K562 (cell line): ENCODE results near the gene GASK1A. TPM values are rescaled to one million over a fixed set of nuclear protein-coding genes. Genes with fewer than 3 reads are reported as not detected.

ENCODE experiments used
- ATAC-seq: fragments of 200-7000 bp; cut with Tn5 transposase; 3 replicates; pipeline ENCODE4 v1.9.1; 2020; ENCODE audit warnings: moderate library complexity
- BruUV-seq: library from RNA; stranded (reverse); fragments of 400-500 nt; replicated peaks from 2 replicates; lab custom pipeline; 2021; lab: Mats Ljungman, UMichigan
- CTCF ChIA-PET: fragments of 300-600 bp; formaldehyde crosslinking; extraction: SDS; loops from one replicate; lab custom pipeline; 2021; ENCODE audit warnings: low intra/inter-chr PET ratio; lab: Yijun Ruan, JAX
- POLR2A ChIA-PET: fragments of 300-600, 350-650 bp; sonication (Branson Sonifier 250); formaldehyde crosslinking; extraction: SDS; loops from one replicate; lab custom pipeline; 2021; ENCODE audit warnings: antibody characterized with exemption, inconsistent platforms; lab: Yijun Ruan, JAX
- DNase-seq, 4 experiments: peaks; one replicate each; pipeline versions ENCODE4 v3.0.0 to v3.0.0-alpha.2; 2011 to 2018; ENCODE audit warnings: low spot score in 3 of 4, mixed read lengths in 3 of 4; ENCODE audit errors: extremely low read depth in 1 of 4
- FAIRE-seq: peaks from 2 replicates; lab custom pipeline; 2011; peaks lifted over from hg19 to GRCh38; lab: Jason Lieb, UNC
- H2AFZ ChIP-seq: 2 replicates; pipeline ENCODE4 v1.6.0; 2011; ENCODE audit warnings: low read depth, low read length, control low read depth, inconsistent platforms
- H3K27ac ChIP-seq: fragments of 200-600 bp; 3 replicates; pipeline ENCODE4 v1.8.0; 2011; ENCODE audit warnings: low read depth, mild to moderate bottlenecking, control low read depth, inconsistent platforms, low read length, moderate library complexity, mixed read lengths; ENCODE audit errors: extremely low read depth
- H3K27me3 ChIP-seq, 2 experiments: fragments of 300-600 bp in 1 of 2; 2 replicates in 1 of 2; 3 replicates in 1 of 2; pipeline versions ENCODE4 v1.6.0 to v1.8.0; 2011; ENCODE audit warnings: inconsistent platforms in 2 of 2, low read length in 2 of 2, mild to moderate bottlenecking in 1 of 2, mixed read lengths in 1 of 2, moderate library complexity in 1 of 2; ENCODE audit not compliant: control insufficient read depth in 2 of 2, insufficient read depth in 2 of 2
- H3K36me3 ChIP-seq: fragments of 300-600 bp; 3 replicates; pipeline ENCODE4 v1.8.0; 2011; ENCODE audit warnings: mild to moderate bottlenecking, low read length, inconsistent platforms; ENCODE audit not compliant: control insufficient read depth, insufficient read depth
- H3K4me1 ChIP-seq, 2 experiments: fragments of 200-600 bp in 1 of 2; replicated peaks in 1 of 2; 2 replicates in 1 of 2; 3 replicates in 1 of 2; pipeline versions ENCODE4 v1.5.1 to v1.8.0; 2011; ENCODE audit warnings: inconsistent platforms in 2 of 2, low read length in 2 of 2, mild to moderate bottlenecking in 1 of 2, mixed read lengths in 1 of 2, moderate library complexity in 1 of 2; ENCODE audit not compliant: control insufficient read depth in 2 of 2, insufficient read depth in 2 of 2
- H3K4me2 ChIP-seq: 2 replicates; pipeline ENCODE4 v1.6.1; 2011; ENCODE audit warnings: low read length, control low read depth, inconsistent platforms, mixed read lengths; ENCODE audit not compliant: insufficient read depth
- H3K4me3 ChIP-seq: fragments of 200-600 bp; sonication (generic), shearing (Covaris generic); 2 replicates; pipeline ENCODE4 v1.5.1; 2016; ENCODE audit warnings: control low read depth, inconsistent platforms
- H3K79me2 ChIP-seq: fragments of 200-600 bp; 3 replicates; pipeline ENCODE4 v1.8.0; 2011; ENCODE audit warnings: low read length, inconsistent platforms; ENCODE audit not compliant: control insufficient read depth, insufficient read depth
- H3K9ac ChIP-seq, 2 experiments: 2 replicates each; pipeline versions ENCODE4 v1.6.0 to v1.6.1; 2011; ENCODE audit warnings: low read depth in 2 of 2, low read length in 2 of 2, control low read depth in 1 of 2, inconsistent platforms in 1 of 2, mild to moderate bottlenecking in 1 of 2, mixed read lengths in 1 of 2; ENCODE audit not compliant: insufficient read depth in 1 of 2
- H3K9me1 ChIP-seq: one replicate; pipeline ENCODE4 v1.6.0; 2011; ENCODE audit warnings: inconsistent platforms, mild to moderate bottlenecking, low read length, moderate library complexity; ENCODE audit not compliant: control insufficient read depth, insufficient read depth
- H3K9me3 ChIP-seq: replicated peaks from 2 replicates; pipeline ENCODE4 v1.5.1; 2011; ENCODE audit warnings: low read depth, low read length, inconsistent platforms; ENCODE audit not compliant: control insufficient read depth, insufficient read depth
- H4K20me1 ChIP-seq: replicated peaks from 2 replicates; pipeline ENCODE4 v1.6.1; 2011; ENCODE audit warnings: low read length, inconsistent platforms, mixed read lengths; ENCODE audit not compliant: control insufficient read depth, insufficient read depth
- ARID2 ChIP-seq: fragments of 450-650 bp; IDR thresholded peaks from 2 replicates; pipeline ENCODE4 v1.6.1; 2017; ENCODE audit warnings: antibody characterized with exemption, mild to moderate bottlenecking
- CEBPB ChIP-seq: fragments of 450-650 bp; IDR thresholded peaks from 2 replicates; pipeline ENCODE4 v1.6.1; 2016; ENCODE audit warnings: missing genetic modification characterization, missing compliant biosample characterization
- CREB3 ChIP-seq: fragments of 450-650 bp; conservative IDR thresholded peaks from 2 replicates; pipeline ENCODE4 v1.6.1; 2016; ENCODE audit warnings: missing genetic modification characterization, low read depth, mild to moderate bottlenecking, missing compliant biosample characterization, moderate library complexity
- DIDO1 ChIP-seq: fragments of 450-650 bp; IDR thresholded peaks from 2 replicates; pipeline ENCODE4 v1.6.1; 2016; ENCODE audit warnings: low read depth, missing biosample characterization, missing genetic modification characterization
- ELK3 ChIP-seq: fragments of 450-650 bp; formaldehyde crosslinking; IDR thresholded peaks from 2 replicates; pipeline ENCODE4 v1.4.0; 2020; ENCODE audit warnings: mild to moderate bottlenecking
- ETS2 ChIP-seq: IDR thresholded peaks from 2 replicates; pipeline ENCODE4 v1.6.1; 2016; ENCODE audit warnings: borderline replicate concordance, missing genetic modification characterization, mild to moderate bottlenecking, moderate library complexity, missing compliant biosample characterization; ENCODE audit not compliant: poor library complexity, severe bottlenecking
- KAT7 ChIP-seq: sonication (generic); formaldehyde crosslinking; IDR thresholded peaks from 2 replicates; pipeline ENCODE4 v1.8.0; 2022; ENCODE audit warnings: missing genetic modification reagents, mild to moderate bottlenecking, borderline replicate concordance
- MNT ChIP-seq, 2 experiments: fragments of 450-650 bp; conservative IDR thresholded peaks; 2 replicates each; pipeline ENCODE4 v1.6.1; 2017; ENCODE audit warnings: mild to moderate bottlenecking in 2 of 2, moderate library complexity in 2 of 2
- NEUROD1 ChIP-seq: fragments of 150-350 bp; IDR thresholded peaks from 2 replicates; pipeline ENCODE4 v1.6.1; 2014; ENCODE audit warnings: borderline replicate concordance, low read length, low read depth; ENCODE audit not compliant: partially characterized antibody
- NFE2 ChIP-seq: IDR thresholded peaks from 2 replicates; pipeline ENCODE4 v1.6.1; 2014; ENCODE audit warnings: antibody characterized with exemption, low read depth
- RBM22 ChIP-seq: fragments of 200-400 bp; formaldehyde crosslinking; IDR thresholded peaks from 2 replicates; pipeline ENCODE4 v1.6.1; 2018; ENCODE audit warnings: low read length, low read depth; ENCODE audit not compliant: poor library complexity, severe bottlenecking
- RNF219 ChIP-seq: fragments of 250-450 bp; sonication (Bioruptor Pico); IDR thresholded peaks from 2 replicates; pipeline ENCODE4 v1.5.0; 2022; ENCODE audit warnings: mild to moderate bottlenecking
- SIRT6 ChIP-seq: IDR thresholded peaks from one replicate; pipeline ENCODE4 v1.6.1; 2012; ENCODE audit warnings: low read depth, mild to moderate bottlenecking, control low read depth, inconsistent platforms, low read length, moderate library complexity
- TARDBP ChIP-seq: fragments of 450-650 bp; IDR thresholded peaks from 2 replicates; pipeline ENCODE4 v1.6.1; 2016
- WHSC1 ChIP-seq: IDR thresholded peaks from one replicate; pipeline ENCODE4 v1.6.1; 2012; ENCODE audit warnings: low read length, control low read depth, inconsistent platforms
- ZBED1 ChIP-seq: IDR thresholded peaks from 2 replicates; pipeline ENCODE4 v1.6.1; 2014
- ZNF263 ChIP-seq: sonication (generic); formaldehyde crosslinking; IDR thresholded peaks from 2 replicates; pipeline ENCODE4 v1.8.0; 2022; ENCODE audit warnings: mild to moderate bottlenecking, missing genetic modification reagents, borderline replicate concordance
- ZNF324 ChIP-seq: fragments of 250-450 bp; sonication (Bioruptor Pico); IDR thresholded peaks from 2 replicates; pipeline ENCODE4 v1.4.0; 2020; ENCODE audit warnings: mild to moderate bottlenecking
- ZNF347 ChIP-seq: fragments of 450-650 bp; formaldehyde crosslinking; IDR thresholded peaks from 2 replicates; pipeline ENCODE4 v1.4.0; 2020; ENCODE audit warnings: low read depth, mild to moderate bottlenecking, moderate library complexity
- WGBS: fragments of 100-300 bp; shearing (Covaris generic); methylation state at CpG from one replicate; pipeline ENCODE4 v1.1.6; 2016; ENCODE audit warnings: low coverage, mixed read lengths; ENCODE audit not compliant: insufficient coverage; ENCODE audit errors: missing lambda C conversion rate; 5-methylcytosine and 5-hydroxymethylcytosine counted together
- in situ Hi-C: fragments of 300-500 bp; cut with MboI; formaldehyde crosslinking; loops from 4 replicates; pipeline ENCODE4 v1.15.0; 2018; ENCODE audit warnings: inconsistent platforms, mixed read lengths
- intact Hi-C: fragments of 100-400 bp; cut with micrococcal nuclease; formaldehyde crosslinking; loops from 2 replicates; pipeline ENCODE4 v1.14.2; 2022
- polyA plus RNA-seq, 8 experiments: library from polyadenylated mRNA; depleted of rRNA in 4 of 8; stranded (reverse) in 5 of 8; unstranded in 3 of 8; fragments of >200 nt; fragmentation: Nextera tagmentation in 2 of 8; fragmentation: Illumina TruSeq in 1 of 8; extraction: Ambion mirVana in 2 of 8; extraction: Trizol in 1 of 8; gene quantifications; 2 replicates each; pipeline versions ENCODE4 v1.2.1 to v1.2.3, GENCODE V29; 2011 to 2014; ENCODE audit warnings: inconsistent platforms in 1 of 8, missing spikeins in 1 of 8
- total RNA-seq, 7 experiments: library from RNA; depleted of rRNA in 6 of 7; stranded (reverse); fragments of >200 nt in 6 of 7; fragmentation: Illumina TruSeq in 2 of 7; extraction: Trizol in 2 of 7; gene quantifications; 2 replicates each; pipeline versions ENCODE4 v1.2.1 to v1.2.3, GENCODE V29; 2011 to 2021; ENCODE audit warnings: low replicate concordance in 1 of 7

Gene GASK1A
- total and polyA plus RNA-seq, 9 of the 15 experiments (the other 6 are each of a cell fraction or from before 2014, with no cell fraction given), result 0.04 to 0.11 (median 0.05) TPM; not detected in 5

- Histone ChIP-seq H3K9me1 (no peaks in the 10 kb centered on the region), H3K9me3 (no peaks in the 10 kb centered on the region), H3K4me3 (no peak overlapping the region), H3K4me2 (no peak overlapping the region), H4K20me1 (no peaks in the 10 kb centered on the region), H2AFZ (no peak overlapping the region), H3K79me2 (no peaks in the 10 kb centered on the region), H3K9ac (no peak overlapping the region), H3K4me1 (no peaks in the 10 kb centered on the region), H3K27me3 (peaks cover 15 to 56% of the 10 kb centered on the region in 2 experiments; a peak in 4 of 5 replicates), H3K27ac (no peak overlapping the region), H3K36me3 (no peaks in the 10 kb centered on the region)
- no peak for DNase-seq
- no TSS peak for BruUV-seq
- POLR2A ChIA-PET, result interaction anchor here (0.6 to 1.3 kb wide), 2 partner anchors 21 to 179 kb away, joined by 4 read pairs; no protein-coding TSS in a partner anchor
- no peak for FAIRE-seq
- ATAC-seq, result no peak
- intact Hi-C loops (no loop called here), in situ Hi-C loops (no loop called here)
- CTCF ChIA-PET, result no interaction called here
- WGBS, result under 1% methylated on average over 7 of the region's 7 CpGs
- TF ChIP-seq MNT (conservative IDR thresholded peaks at IDR 0.05), result no peak
- TF ChIP-seq DIDO1 (tag), result no peak
- TF ChIP-seq WHSC1, result no peak
- TF ChIP-seq ELK3, result no peak
- no peak for TF ChIP-seq CEBPB (tag)
- no peak for TF ChIP-seq KAT7
- no peak for TF ChIP-seq ZNF263 (CRISPR knock-in tag)
- no peak for TF ChIP-seq ARID2
- no peak for TF ChIP-seq ZNF347
- no peak for TF ChIP-seq ETS2 (tag)
- TF ChIP-seq SIRT6, result no peak
- TF ChIP-seq ZNF324, result no peak
- TF ChIP-seq RBM22, result no peak
- TF ChIP-seq TARDBP, result no peak
- TF ChIP-seq RNF219 (CRISPR knock-in tag), result no peak
- TF ChIP-seq ZBED1, result no peak
- TF ChIP-seq CREB3 (tag), result no peak
- TF ChIP-seq NFE2, result no peak
- no peak for TF ChIP-seq NEUROD1
Observed at GRCh38 chr3:43055393-43055792, 76.3 kb downstream of the GASK1A start.
